H9 (cell line): ENCODE results near the gene HSD11B1L. TPM values are rescaled to one million over a fixed set of nuclear protein-coding genes. Genes with fewer than 3 reads are reported as not detected.

Experiments used
- DNase-seq: peaks from one replicate; pipeline ENCODE4 v3.0.0-alpha.2; 2017
- H2AFZ ChIP-seq: one replicate; pipeline ENCODE4 v1.6.1; 2013; ENCODE audit warnings: mild to moderate bottlenecking, low read length, control low read depth, moderate library complexity
- H2AK5ac ChIP-seq: 2 replicates; pipeline ENCODE4 v1.6.1; 2013; ENCODE audit warnings: low read length, control low read depth, mixed read lengths; ENCODE audit not compliant: insufficient read length
- H2BK120ac ChIP-seq: one replicate; pipeline ENCODE4 v1.6.1; 2013; ENCODE audit warnings: low read depth, mild to moderate bottlenecking, low read length, control low read depth, inconsistent platforms; ENCODE audit not compliant: poor library complexity, severe bottlenecking
- H2BK12ac ChIP-seq: 2 replicates; pipeline ENCODE4 v1.6.1; 2013; ENCODE audit warnings: low read length, control low read depth, mixed read lengths, low read depth; ENCODE audit not compliant: insufficient read length
- H2BK15ac ChIP-seq: 2 replicates; pipeline ENCODE4 v1.6.1; 2013; ENCODE audit warnings: low read depth, low read length, control low read depth
- H2BK20ac ChIP-seq: one replicate; pipeline ENCODE4 v1.6.1; 2013; ENCODE audit warnings: low read depth, mild to moderate bottlenecking, low read length, control low read depth, inconsistent platforms; ENCODE audit not compliant: poor library complexity, severe bottlenecking
- H2BK5ac ChIP-seq: 2 replicates; pipeline ENCODE4 v1.6.1; 2013; ENCODE audit warnings: low read length, control low read depth, mixed read lengths; ENCODE audit not compliant: insufficient read length
- H3K14ac ChIP-seq: 2 replicates; pipeline ENCODE4 v1.6.1; 2013; ENCODE audit warnings: low read length, control low read depth; ENCODE audit not compliant: insufficient read depth
- H3K18ac ChIP-seq: 2 replicates; pipeline ENCODE4 v1.6.1; 2013; ENCODE audit warnings: low read depth, mild to moderate bottlenecking, mixed read lengths, low read length, control low read depth; ENCODE audit not compliant: insufficient read length
- H3K23ac ChIP-seq: 2 replicates; pipeline ENCODE4 v1.6.1; 2013; ENCODE audit warnings: low read length, control low read depth, mixed read lengths, low read depth; ENCODE audit not compliant: insufficient read length
- H3K23me2 ChIP-seq: 2 replicates; pipeline ENCODE4 v1.6.1; 2013; ENCODE audit warnings: low read depth, mild to moderate bottlenecking, mixed read lengths, low read length, control low read depth; ENCODE audit not compliant: insufficient read length, poor library complexity, severe bottlenecking
- H3K27ac ChIP-seq: 2 replicates; pipeline ENCODE4 v1.5.1; 2013; ENCODE audit warnings: low read length, control low read depth, mixed read lengths, low read depth; ENCODE audit not compliant: insufficient read length
- H3K27me3 ChIP-seq: 2 replicates; pipeline ENCODE4 v1.6.1; 2013; ENCODE audit warnings: low read length, control low read depth, inconsistent platforms; ENCODE audit not compliant: insufficient read depth
- H3K4ac ChIP-seq: 2 replicates; pipeline ENCODE4 v1.6.1; 2013; ENCODE audit warnings: low read depth, mild to moderate bottlenecking, control low read depth, inconsistent platforms, low read length, moderate library complexity
- H3K4me1 ChIP-seq: 2 replicates; pipeline ENCODE4 v1.6.1; 2013; ENCODE audit warnings: low read length, control low read depth, inconsistent platforms; ENCODE audit not compliant: insufficient read depth
- H3K4me2 ChIP-seq: 2 replicates; pipeline ENCODE4 v1.6.1; 2013; ENCODE audit warnings: low read length, control low read depth, mixed read lengths; ENCODE audit not compliant: insufficient read length, insufficient read depth
- H3K56ac ChIP-seq: 2 replicates; pipeline ENCODE4 v1.6.1; 2013; ENCODE audit warnings: low read depth, mild to moderate bottlenecking, mixed read lengths, low read length, control low read depth; ENCODE audit not compliant: insufficient read length
- H3K79me1 ChIP-seq: 2 replicates; pipeline ENCODE4 v1.6.1; 2013; ENCODE audit warnings: low read depth, mild to moderate bottlenecking, moderate library complexity, low read length, control low read depth, inconsistent platforms; ENCODE audit not compliant: insufficient read depth, poor library complexity, severe bottlenecking
- H3K79me2 ChIP-seq: 2 replicates; pipeline ENCODE4 v1.6.1; 2013; ENCODE audit warnings: low read length, control low read depth, inconsistent platforms; ENCODE audit not compliant: insufficient read depth
- H3K9ac ChIP-seq: 2 replicates; pipeline ENCODE4 v1.6.1; 2013; ENCODE audit warnings: low read length, control low read depth, mixed read lengths; ENCODE audit not compliant: insufficient read length; ENCODE audit errors: extremely low read depth
- H3K9me3 ChIP-seq: one replicate; pipeline ENCODE4 v1.6.1; 2013; ENCODE audit warnings: low read depth, low read length, inconsistent platforms; ENCODE audit not compliant: control insufficient read depth
- H3T11ph ChIP-seq: one replicate; pipeline ENCODE4 v1.6.1; 2013; ENCODE audit warnings: mild to moderate bottlenecking, low read length, control low read depth, inconsistent platforms
- H4K20me1 ChIP-seq: one replicate; pipeline ENCODE4 v1.6.1; 2013; ENCODE audit not compliant: control insufficient read depth, insufficient read length, insufficient read depth
- H4K5ac ChIP-seq: 2 replicates; pipeline ENCODE4 v1.6.1; 2013; ENCODE audit warnings: low read depth, mild to moderate bottlenecking, mixed read lengths, low read length, control low read depth; ENCODE audit not compliant: insufficient read length
- H4K8ac ChIP-seq: replicated peaks from 2 replicates; pipeline ENCODE4 v1.6.1; 2013; ENCODE audit warnings: low read length, control low read depth, mixed read lengths, low read depth; ENCODE audit not compliant: insufficient read length
- H4K91ac ChIP-seq: 2 replicates; pipeline ENCODE4 v1.6.1; 2013; ENCODE audit warnings: low read depth, mild to moderate bottlenecking, moderate library complexity, mixed read lengths, low read length, control low read depth; ENCODE audit not compliant: insufficient read length
- H3K27ac Mint-ChIP-seq, 3 experiments: 2 replicates in 2 of 3; 3 replicates in 1 of 3; pipeline ENCODE4 v1.8.0; 2020 to 2021; ENCODE audit warnings: mixed read lengths in 3 of 3, mild to moderate bottlenecking in 1 of 3, moderate library complexity in 1 of 3
- H3K27me3 Mint-ChIP-seq: 2 replicates; pipeline ENCODE4 v1.8.0; 2021; ENCODE audit warnings: low read depth, mild to moderate bottlenecking, moderate library complexity, mixed read lengths
- H3K36me3 Mint-ChIP-seq, 3 experiments: 2 replicates in 2 of 3; 3 replicates in 1 of 3; pipeline ENCODE4 v1.8.0; 2020 to 2021; ENCODE audit warnings: low read depth in 3 of 3, mixed read lengths in 3 of 3; ENCODE audit not compliant: insufficient read depth in 1 of 3
- H3K4me1 Mint-ChIP-seq, 2 experiments: 2 replicates each; pipeline ENCODE4 v1.8.0; 2020; ENCODE audit warnings: mixed read lengths in 2 of 2
- H3K4me3 Mint-ChIP-seq, 2 experiments: 2 replicates in 1 of 2; 3 replicates in 1 of 2; pipeline ENCODE4 v1.8.0; 2020 to 2021; ENCODE audit warnings: mild to moderate bottlenecking in 2 of 2, mixed read lengths in 2 of 2, moderate library complexity in 1 of 2
- H3K9me3 Mint-ChIP-seq, 2 experiments: 2 replicates in 1 of 2; 3 replicates in 1 of 2; pipeline ENCODE4 v1.8.0; 2020; ENCODE audit warnings: mild to moderate bottlenecking in 2 of 2, mixed read lengths in 2 of 2, moderate library complexity in 1 of 2
- WGBS: extraction: QIAGEN DNeasy Blood & Tissue Kit; methylation state at CpG from one replicate; pipeline ENCODE4 v1.1.7; 2013; ENCODE audit warnings: missing lambda C conversion rate, low lambda C conversion rate, mixed read lengths; ENCODE audit not compliant: insufficient read length; ENCODE audit errors: extremely low coverage; 5-methylcytosine and 5-hydroxymethylcytosine counted together
- total RNA-seq: library from RNA; stranded (reverse); gene quantifications from 2 replicates; pipeline ENCODE4 v1.2.1, GENCODE V29; 2021
- TF ChIP-seq, protein P1 (sequence below): fragments of 200-600 bp; sonication (generic); conservative IDR thresholded peaks from 3 replicates; pipeline ENCODE4 v1.8.0; 2021; ENCODE audit warnings: antibody characterized with exemption, mild to moderate bottlenecking

HSD11B1L gene
- total RNA-seq, 1 experiment from 2014 or later = 9.3 TPM

GRCh38 chr19:5632241-5632612, 48.6 kb upstream of the HSD11B1L start:
- H3K9ac ChIP-seq = no peak overlapping the region
- no peak overlapping the region for H4K91ac ChIP-seq
- TF ChIP-seq, protein P1, sequence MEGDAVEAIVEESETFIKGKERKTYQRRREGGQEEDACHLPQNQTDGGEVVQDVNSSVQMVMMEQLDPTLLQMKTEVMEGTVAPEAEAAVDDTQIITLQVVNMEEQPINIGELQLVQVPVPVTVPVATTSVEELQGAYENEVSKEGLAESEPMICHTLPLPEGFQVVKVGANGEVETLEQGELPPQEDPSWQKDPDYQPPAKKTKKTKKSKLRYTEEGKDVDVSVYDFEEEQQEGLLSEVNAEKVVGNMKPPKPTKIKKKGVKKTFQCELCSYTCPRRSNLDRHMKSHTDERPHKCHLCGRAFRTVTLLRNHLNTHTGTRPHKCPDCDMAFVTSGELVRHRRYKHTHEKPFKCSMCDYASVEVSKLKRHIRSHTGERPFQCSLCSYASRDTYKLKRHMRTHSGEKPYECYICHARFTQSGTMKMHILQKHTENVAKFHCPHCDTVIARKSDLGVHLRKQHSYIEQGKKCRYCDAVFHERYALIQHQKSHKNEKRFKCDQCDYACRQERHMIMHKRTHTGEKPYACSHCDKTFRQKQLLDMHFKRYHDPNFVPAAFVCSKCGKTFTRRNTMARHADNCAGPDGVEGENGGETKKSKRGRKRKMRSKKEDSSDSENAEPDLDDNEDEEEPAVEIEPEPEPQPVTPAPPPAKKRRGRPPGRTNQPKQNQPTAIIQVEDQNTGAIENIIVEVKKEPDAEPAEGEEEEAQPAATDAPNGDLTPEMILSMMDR = no peak
- no peak overlapping the region for H3K4me2 ChIP-seq
- H2AFZ ChIP-seq = no peak overlapping the region
- no peak overlapping the region for H2BK20ac ChIP-seq
- peaks cover 55% of the 10 kb centered on the region; the same call in 1 of the 2 replicates for H3K79me2 ChIP-seq
- H3K4me1 Mint-ChIP-seq = peaks cover 5% of the 10 kb centered on the region in 2 experiments
- no peaks in the 10 kb centered on the region for H3K9me3 Mint-ChIP-seq
- no peak overlapping the region for H2BK120ac ChIP-seq
- H3K36me3 Mint-ChIP-seq = peaks cover 8 to 59% (median 42%) of the 10 kb centered on the region in 3 experiments; a peak in 6 of 7 replicates
- no peaks in the 10 kb centered on the region for H3K27me3 ChIP-seq
- H3K79me1 ChIP-seq = peaks cover 26% of the 10 kb centered on the region
- H4K5ac ChIP-seq = no peak overlapping the region
- H3K56ac ChIP-seq = no peak overlapping the region
- no peaks in the 10 kb centered on the region for H3K27me3 Mint-ChIP-seq
- no peak overlapping the region for H2BK12ac ChIP-seq
- no peaks in the 10 kb centered on the region for H4K20me1 ChIP-seq
- H3K4me3 Mint-ChIP-seq = no peak overlapping the region
- no peak overlapping the region for H2AK5ac ChIP-seq
- WGBS = no CpG with 5 or more reads among the region's 4 CpGs
- no peaks in the 10 kb centered on the region for H3K23me2 ChIP-seq
- no peak overlapping the region for H3K4ac ChIP-seq
- no peak for DNase-seq
- H3K18ac ChIP-seq = no peak overlapping the region
- no peak overlapping the region for H3K27ac ChIP-seq
- H3T11ph ChIP-seq = no peak overlapping the region
- H3K23ac ChIP-seq = no peak overlapping the region
- no peak overlapping the region for H2BK15ac ChIP-seq
- no peaks in the 10 kb centered on the region for H3K9me3 ChIP-seq
- H4K8ac ChIP-seq = no peak overlapping the region
- no peak overlapping the region for H3K14ac ChIP-seq
- H2BK5ac ChIP-seq = no peak overlapping the region
- H3K27ac Mint-ChIP-seq = peak overlapping the region in 1 of 3 experiments; percentile 6; a peak in 1 of 7 replicates
- H3K4me1 ChIP-seq = no peaks in the 10 kb centered on the region
